ENCODE data around the gene ERCC3. TPM values are rescaled to one million over a fixed set of nuclear protein-coding genes. Genes with fewer than 3 reads are reported as not detected.

The ERCC3 gene
- total and polyA plus RNA-seq, 2 donors (not counting 3 experiments of a cell fraction or from before 2014, with no cell fraction given): 40.7 to 47.3 TPM

- BruUV-seq (replicated peaks): no TSS peak
- Histone ChIP-seq H3K27me3 (ENCODE audit: control insufficient read depth in 2 of 2, insufficient read depth in 2 of 2, low read length in 2 of 2) (peaks cover 0 to 3% of the 10 kb centered on the region in 2 experiments), H3K36me3 (ENCODE audit: control insufficient read depth in 2 of 2, extremely low read depth in 1 of 2, insufficient read depth in 2 of 2, low read length in 2 of 2) (no peaks in the 10 kb centered on the region), H2AFZ (ENCODE audit: low read depth, low read length) (no peak overlapping the region), H3K9me3 (replicated peaks; ENCODE audit: control insufficient read depth, insufficient read depth, low read length) (no peaks in the 10 kb centered on the region), H3K79me2 (ENCODE audit: control insufficient read depth, insufficient read depth, low read length) (no peaks in the 10 kb centered on the region), H3K4me3 (replicated peaks in 1 of 3; ENCODE audit: insufficient read depth in 1 of 3, low read depth in 1 of 3, low read length in 3 of 3) (no peak overlapping the region), H3K4me1 (ENCODE audit: control insufficient read depth, extremely low read depth, insufficient read depth, low read length) (no peaks in the 10 kb centered on the region), H3K4me2 (ENCODE audit: insufficient read depth, low read length) (no peak overlapping the region), H3K9me1 (replicated peaks; ENCODE audit: control insufficient read depth, extremely low read depth, insufficient read depth, low read length) (no peaks in the 10 kb centered on the region), H3K9ac (replicated peaks; ENCODE audit: extremely low read depth, insufficient read depth, low read length) (no peak overlapping the region), H3K27ac (ENCODE audit: insufficient read depth, low read depth, low read length) (no peak overlapping the region), H4K20me1 (replicated peaks; ENCODE audit: control insufficient read depth, extremely low read depth, insufficient read depth, low read length) (no peaks in the 10 kb centered on the region)
- intact Hi-C loops (cut with micrococcal nuclease): no loop called here
- ChIA-PET CTCF (interaction anchor here (1.0 kb wide), 1 partner anchor 165 kb away, joined by 3 read pairs; no protein-coding TSS in a partner anchor), POLR2A (no interaction called here)
- dilution Hi-C loops (cut with MboI; ENCODE audit: extremely low pct_ligation_motif_present, low sequenced_read_pairs): no loop called here
- FAIRE-seq (no peak), DNase-seq (ENCODE audit: low read depth, low spot score) (no peak)
- TF ChIP-seq POLR2AphosphoS5 (IDR thresholded peaks at IDR 0.05; ENCODE audit: insufficient read depth, low read depth, low read length) (no peak), FOS (IDR thresholded peaks at IDR 0.05; ENCODE audit: borderline replicate concordance, insufficient read depth, low read length) (no peak), EZH2 (IDR thresholded peaks at IDR 0.05; ENCODE audit: borderline replicate concordance, low read depth, low read length, severe bottlenecking) (no peak), MAX (IDR thresholded peaks at IDR 0.05; ENCODE audit: insufficient read depth, insufficient read length) (no peak), JUN (IDR thresholded peaks at IDR 0.05; ENCODE audit: borderline replicate concordance, insufficient read depth, insufficient read length, low read depth) (no peak), CTCF (IDR thresholded peaks at IDR 0.05; ENCODE audit: extremely low read depth in 1 of 2, insufficient read depth in 1 of 2, low read depth in 1 of 2, low read length in 2 of 2) (no peak), MYC (IDR thresholded peaks at IDR 0.05; ENCODE audit: low read depth, low read length) (no peak), GATA2 (IDR thresholded peaks at IDR 0.05; ENCODE audit: insufficient read depth, insufficient read length, low read depth, low read length) (no peak), POLR2A (IDR thresholded peaks at IDR 0.05; ENCODE audit: low read depth, low read length) (no peak)
These were observed 60.2 kb downstream of the ERCC3 start for GRCh38 chr2:127233710-127234109.
